GM12892 (cell line): ENCODE results near the gene SNX9.

Source experiments
- POLR2A ChIP-seq: IDR thresholded peaks from 2 replicates; pipeline ENCODE4 v1.6.1; 2011; ENCODE audit warnings: low read depth, low read length, control low read depth
- TAF1 ChIP-seq: IDR thresholded peaks from 2 replicates; pipeline ENCODE4 v1.6.1; 2011; ENCODE audit warnings: low read depth, mild to moderate bottlenecking, control low read depth, low read length, borderline replicate concordance

GRCh38 chr6:157879873-157880254 is 56.8 kb downstream of the SNX9 start:
- TF ChIP-seq POLR2A (no peak), TAF1 (no peak)
